KG1 (cell line): ENCODE data around the gene CFAP43.
A peak's percentile ranks its signal among the peaks of the same experiment; 100 is the strongest.
"Not testable (repeated sequence)": the region's sequence is repeated elsewhere in the genome, so short reads cannot be mapped to it uniquely, and the experiment has no call there.

Source experiments
- DNase-seq: peaks from one replicate; lab custom pipeline; 2025; lab: John Stamatoyannopoulos, UW

Gene CFAP43

DNA sequence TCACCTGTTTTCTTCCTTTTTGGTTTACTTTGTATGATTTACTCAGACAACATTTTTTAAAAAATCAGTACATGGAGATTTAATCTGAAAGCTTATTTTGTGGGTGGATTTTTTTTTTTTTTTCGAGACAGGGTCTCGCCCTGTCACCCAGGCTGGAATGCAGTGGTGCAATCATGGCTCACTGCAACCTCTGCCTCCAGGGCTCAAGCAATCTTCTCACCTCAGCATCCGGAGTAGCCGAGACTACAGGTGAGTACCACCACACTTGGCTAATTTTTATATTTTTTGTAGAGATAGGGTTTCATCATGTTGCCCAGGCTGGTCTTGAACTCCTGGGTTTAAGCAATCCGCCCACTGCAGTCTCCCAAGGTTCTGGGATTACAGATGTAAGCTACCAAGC, 25.1 kb upstream of the CFAP43 start:
- no peak for DNase-seq

DNA sequence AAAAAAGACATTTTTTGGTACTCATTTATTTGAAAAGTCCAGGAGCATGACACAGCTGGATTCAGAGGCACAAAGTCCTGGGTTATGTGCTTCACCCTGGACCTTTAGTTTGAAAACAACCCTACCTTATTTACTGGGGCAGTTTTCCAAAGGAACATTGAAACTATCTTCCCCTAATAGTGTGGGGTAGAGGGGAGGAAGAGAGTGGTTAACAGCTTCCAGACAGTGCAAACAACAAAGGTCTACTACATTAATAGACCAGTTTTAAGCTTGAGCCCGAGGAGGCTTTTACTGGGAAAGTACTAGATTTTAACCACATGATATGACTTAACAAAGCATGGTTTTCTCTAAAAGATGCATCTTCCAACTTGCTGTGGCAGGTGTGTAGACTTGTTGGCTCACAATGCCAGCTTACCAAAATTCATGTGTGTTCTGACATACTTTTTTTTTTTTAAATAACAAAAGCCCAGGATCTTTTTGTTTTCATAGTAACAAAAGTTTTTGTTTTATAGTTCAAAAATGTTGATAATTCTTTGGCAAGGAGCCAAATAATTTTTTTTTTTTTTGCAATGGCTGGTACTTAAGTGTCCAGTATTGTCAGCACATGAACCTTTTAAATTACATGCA, 24.3 kb upstream of the CFAP43 start:
- no peak for DNase-seq

DNA sequence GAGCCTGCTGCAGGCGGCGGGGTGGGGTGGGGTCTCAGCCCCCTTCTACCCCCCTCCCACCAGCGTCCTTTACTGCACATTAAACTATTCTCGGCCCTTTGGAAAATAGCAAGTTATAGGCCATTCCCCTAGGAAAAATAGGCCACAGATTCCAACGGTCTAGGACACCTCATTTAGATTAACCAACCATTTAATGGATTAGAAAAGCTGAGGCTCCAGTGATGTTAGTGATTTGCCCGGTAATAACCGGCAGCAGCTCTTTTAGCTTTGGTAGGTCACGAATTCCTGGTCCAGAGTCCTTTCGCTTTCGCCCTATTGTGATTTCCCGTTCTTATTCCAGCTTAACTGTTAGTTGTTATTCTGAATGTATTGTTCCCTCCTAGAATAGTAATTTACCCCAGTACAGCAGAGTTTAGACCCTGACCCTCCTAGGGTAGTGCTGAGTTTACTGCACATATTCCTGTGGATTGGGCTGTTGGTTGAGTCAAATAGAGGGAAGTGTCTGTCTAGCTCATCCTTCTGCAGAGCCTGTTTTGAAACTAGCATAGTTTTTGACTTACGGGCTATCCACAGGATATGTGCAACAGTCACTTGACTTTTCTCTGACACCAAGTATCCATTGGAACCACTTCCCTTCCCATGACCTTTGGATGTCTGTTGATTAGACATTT, 23.3 kb upstream of the CFAP43 start:
- DNase-seq, result no peak

DNA sequence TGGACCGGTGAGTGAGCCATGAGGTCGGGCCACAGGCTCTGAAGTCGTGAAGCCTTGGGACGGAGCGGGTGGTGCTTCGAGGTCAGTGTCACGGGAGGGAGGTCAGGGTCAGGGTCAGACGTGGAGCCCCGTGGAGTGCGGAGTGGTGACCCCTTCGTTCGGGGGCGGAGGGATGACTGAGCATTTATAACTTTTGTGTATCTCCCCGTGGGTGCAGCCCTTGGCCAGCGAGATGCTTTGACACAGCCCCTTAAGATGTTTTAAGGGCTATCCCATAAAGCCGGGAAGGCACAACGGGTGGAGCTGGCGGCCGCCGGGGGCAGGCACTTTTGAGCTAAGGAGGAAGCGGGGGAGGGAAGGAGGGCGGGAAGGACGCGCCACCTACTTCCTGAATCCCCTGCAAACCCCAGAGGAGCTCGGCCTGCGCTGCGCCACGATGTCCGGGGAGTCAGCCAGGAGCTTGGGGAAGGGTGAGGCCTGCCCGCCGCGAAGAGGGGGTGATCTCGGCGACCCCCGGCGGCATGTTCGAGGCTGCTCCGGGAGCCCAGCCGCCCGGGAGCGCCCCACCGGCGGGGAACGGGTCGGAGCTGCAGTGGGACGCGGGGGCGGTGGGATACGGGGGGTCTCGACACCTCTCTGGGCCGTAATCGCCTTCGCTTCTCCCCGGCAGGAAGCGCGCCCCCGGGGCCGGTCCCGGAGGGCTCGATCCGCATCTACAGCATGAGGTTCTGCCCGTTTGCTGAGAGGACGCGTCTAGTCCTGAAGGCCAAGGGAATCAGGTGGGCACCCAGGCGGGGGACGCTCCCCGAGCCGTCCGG, 22.5 kb upstream of the CFAP43 start, which contains the start of gene GSTO1:
Gene GSTO1, plus strand, starts transcription at position 400 of the 818 bp plus-strand sequence. Its CDS starts 37 bp downstream, at position 437.
- peak; percentile 18 for DNase-seq

DNA sequence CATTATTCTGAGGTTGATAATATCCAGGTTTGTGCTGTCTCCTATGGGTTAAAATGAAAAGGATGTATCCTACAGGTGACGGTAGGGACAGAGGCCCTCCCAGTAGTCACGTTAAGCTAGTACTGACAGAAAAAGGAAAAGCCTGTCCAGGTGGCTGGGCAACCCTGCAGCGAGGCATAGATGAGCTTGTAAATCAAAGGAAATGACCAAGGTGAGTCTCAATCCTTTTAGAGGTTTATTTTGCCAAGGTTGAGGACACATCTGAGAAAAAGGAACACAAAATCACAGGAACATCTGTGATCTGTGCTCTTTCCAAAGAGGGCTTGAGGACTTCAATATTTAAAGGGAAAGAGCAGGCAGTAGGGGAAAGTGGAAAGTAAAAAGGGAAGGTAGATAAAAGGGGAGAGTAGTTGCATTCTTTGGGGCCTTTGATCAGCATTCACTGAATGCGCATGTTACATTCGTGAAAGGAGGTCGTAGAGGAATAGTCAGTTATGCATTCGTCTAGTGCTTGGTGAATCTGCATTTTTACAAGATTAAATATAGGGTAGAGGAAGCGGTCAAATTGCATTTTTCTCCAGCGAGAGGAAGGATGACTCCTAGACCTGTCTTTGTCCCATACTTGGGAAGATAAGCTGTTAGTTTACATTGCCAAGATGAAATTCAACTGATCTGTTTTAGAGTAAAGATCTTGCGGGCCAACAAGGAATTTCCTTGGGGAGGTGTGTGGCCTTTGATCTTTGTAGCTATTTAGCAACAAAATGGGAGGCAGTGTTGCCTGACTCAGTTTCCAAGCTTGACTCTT, 21.6 kb upstream of the CFAP43 start:
- no peak for DNase-seq

DNA sequence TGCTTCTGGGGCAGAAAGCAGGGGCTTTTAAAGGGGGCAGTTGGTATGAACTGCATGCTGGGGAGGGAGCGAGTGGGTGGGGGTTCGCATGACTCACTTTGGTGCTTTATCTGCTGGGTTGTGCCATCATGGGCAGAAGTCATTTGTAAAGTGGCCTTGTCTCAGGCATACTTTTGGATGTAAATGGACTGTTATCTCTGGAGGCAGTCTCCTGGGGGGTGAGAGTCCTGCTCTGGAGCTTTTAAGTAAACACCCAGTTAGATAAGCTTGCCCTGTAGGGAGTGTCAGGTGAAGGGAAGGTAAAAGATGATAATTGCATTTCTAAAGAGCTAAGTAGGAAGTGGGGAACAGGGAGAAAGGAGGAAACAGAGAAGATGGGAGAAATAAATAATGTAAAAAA, 20.9 kb upstream of the CFAP43 start:
- no peak for DNase-seq

DNA sequence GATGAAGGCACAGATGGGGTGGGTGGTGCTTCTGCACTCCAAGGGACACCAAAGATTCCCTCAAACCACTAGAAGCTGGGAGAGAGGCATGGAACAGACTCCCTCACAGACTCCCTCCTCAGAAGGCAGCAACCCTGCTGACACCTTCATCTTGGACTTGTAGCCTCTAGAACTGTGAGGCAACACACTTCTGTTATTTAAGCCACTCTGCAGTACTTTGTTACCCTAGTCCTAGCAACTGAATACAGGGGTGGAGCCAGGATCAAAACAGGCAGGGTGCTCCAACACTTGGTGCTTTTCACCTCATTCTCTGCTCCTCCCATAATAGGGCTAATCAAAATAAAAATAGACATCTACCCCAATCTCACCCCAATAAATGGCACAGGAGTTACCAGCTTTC, 20.2 kb upstream of the CFAP43 start:
- DNase-seq, result no peak

DNA sequence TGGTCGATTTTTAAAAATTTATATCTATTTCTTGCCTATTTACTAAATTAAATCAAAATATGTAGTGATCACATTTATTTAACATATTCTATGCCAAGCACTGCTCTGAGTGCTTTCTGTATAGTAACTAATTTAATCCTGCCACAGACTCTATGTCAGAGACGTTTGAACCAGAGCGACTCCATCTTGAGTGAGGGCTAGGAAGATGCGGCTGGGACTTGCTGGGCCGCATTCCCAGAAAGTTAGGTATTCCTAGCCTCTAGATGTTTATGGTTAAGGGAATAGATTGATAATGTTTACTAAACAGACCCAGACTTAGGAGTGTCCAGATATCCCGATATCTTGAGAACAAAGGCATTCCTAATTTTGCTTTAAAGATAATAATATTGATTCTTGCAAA, 19.3 kb upstream of the CFAP43 start:
- DNase-seq, result no peak

DNA sequence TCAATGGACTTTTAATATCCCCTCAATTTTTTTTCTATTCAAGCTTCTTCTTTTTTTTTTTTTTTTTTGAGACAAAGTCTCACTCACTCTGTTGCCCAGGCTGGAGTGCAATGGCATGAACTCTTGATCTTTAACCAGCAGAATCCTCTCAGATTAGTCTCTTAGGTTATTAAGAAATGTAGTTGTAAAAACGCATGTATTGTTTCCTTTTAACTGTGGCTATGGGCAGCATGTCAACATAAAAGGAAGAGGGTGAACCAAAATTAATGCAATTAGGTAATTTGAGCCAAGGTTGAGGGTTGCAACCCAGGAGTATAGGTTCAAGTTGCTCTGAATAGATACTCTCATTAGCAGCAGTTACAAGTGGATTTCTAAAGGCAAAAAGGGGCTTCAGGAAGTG, 18.2 kb upstream of the CFAP43 start:
- no peak for DNase-seq

DNA sequence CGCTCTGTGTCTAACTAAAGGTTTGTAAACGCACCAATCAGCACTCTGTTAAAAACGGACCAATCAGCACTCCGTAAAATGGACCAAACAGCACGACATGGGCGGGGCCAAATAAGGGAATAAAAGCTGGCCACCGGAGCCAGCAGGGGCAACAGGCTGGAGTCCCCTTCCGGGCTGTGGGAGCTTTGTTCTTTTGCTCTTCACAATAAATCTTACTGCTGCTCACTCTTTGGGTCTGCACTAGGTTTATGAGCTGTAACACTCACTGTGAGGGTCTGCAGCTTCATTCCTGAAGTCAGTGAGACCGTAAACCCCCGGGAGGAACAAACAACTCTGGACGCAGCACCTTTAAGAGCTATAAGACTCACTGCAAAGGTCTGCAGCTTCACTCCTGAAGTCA, 16.8 kb upstream of the CFAP43 start:
- DNase-seq, result not testable (repeated sequence)

DNA sequence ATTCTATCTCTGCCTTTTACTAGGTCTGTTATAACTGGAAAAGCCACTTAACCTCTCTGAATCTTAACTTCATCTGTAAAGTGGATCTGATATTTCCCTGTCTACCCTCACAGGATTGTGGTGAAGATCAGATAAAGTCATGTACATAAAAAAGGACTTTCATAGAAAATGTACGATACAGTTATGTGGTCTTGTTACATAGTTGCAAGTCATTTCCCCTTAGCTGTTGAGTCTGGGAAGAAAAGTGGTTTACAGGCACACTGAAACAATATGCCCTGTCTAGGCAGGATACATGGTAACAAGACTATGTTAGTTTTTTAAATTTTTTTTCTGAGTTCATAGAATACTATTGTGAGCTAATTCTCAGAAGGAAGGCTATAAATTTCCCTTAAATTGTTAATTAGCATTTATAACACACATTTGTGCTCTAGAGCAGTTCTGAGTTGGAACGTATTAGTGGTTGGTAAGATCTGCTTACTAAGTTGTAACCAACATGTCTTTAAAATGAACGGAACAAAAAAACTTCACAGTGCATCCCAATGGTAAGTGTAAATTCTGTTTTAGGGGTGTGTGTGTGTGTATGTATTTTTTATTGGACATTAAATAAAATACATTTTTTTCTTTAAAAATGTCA, 15.5 kb upstream of the CFAP43 start:
- DNase-seq, result peak; percentile 83

DNA sequence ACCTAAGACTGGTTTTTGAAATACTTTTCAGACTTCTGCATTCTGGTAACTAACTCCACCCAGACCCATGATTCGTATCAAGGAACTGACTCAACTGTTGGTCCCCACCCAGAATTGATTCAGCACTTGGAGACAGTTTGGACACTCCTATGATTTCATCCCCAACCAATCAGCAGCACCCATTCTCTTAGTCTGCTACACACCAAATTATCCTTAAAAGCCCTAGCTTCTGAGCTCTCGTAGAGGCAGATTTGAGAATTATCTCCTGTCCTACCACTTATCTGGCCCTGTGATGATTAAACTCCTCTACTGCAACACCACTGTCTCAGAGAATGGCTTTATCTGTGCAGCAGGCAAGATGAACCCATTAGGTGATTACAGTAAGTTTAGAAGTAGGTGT, 14.8 kb upstream of the CFAP43 start:
- DNase-seq, result no peak

DNA sequence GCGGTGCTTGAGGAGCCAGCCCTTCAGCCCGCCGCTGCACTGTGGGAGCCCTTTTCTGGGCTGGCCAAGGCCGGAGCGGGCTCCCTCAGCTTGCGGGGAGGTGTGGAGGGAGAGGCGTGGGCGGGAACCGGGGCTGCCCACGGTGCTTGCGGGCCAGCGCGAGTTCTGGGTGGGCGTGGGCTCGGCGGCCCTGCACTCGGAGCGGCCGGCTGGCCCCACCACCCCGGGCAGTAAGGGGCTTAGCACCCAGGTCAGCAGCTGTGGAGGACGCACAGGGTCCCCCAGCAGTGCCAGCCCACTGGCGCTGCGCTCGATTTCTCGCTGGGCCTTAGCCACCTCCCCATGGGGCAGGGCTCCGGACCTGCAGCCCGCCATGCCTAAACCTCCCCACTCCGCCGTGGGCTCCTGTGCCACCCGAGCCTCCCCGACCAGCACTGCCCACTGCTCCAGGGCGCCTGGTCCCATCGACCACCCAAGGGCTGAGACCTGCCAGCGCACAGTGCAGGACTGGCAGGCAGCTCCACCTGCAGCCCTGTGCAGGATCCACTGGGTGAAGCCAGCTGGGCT, 13.0 kb upstream of the CFAP43 start:
- no peak for DNase-seq

DNA sequence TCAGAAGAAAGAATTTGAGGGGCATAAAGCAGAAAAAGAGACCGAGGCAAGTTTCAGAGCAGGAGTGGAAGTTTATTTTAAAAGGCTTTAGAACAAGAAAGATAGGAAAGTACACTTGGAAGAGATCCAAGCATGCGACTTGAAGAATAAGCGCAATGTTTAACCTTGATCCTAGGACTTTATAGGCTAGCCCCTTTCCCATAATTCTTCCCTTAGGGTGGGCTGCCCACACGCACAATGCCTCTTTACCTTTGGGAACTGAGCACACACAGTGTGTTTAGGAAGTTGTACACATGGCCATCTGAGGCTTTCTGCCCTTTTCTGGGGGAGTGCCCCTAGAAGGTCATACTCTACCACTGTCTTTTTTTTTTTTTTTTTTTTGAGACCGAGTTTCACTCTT, 11.3 kb upstream of the CFAP43 start:
- DNase-seq, result no peak

DNA sequence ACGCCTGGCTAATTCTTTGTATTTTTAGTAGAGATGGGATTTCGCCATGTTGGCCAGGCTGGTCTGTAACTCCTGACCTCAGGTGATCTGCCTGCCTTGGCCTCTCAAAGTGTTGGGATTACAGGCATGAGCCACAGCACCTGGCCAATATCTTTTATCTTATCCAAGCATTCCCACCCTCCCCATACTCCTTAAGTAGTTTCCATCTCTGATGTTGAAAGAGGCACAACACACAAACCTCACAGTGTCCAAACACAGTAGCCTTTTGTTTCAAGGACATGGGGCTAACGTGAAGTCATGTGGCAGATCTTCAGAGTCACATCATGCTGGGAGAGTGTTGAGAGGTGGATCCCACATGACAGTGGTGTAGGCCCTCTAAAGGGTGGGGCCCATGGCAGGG, 10.8 kb upstream of the CFAP43 start:
- not testable (repeated sequence) for DNase-seq

DNA sequence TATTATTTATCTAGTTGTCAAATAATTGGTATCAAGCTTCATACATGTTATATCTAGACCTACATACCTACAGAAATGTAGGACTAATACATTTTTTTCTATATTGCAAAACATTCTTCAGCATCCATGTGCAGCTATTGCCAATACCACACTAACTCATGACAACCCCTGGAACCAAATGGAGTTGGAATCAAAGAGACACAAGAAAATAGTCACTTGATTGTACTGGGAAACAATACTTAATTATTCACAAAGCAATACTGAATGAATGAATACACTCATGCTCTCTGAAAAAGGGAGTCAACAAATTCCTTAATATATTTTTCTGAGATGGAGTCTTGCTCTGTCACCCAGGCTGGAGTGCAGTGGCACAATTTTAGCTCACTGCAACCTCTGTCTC, 10.4 kb upstream of the CFAP43 start:
- no peak for DNase-seq

DNA sequence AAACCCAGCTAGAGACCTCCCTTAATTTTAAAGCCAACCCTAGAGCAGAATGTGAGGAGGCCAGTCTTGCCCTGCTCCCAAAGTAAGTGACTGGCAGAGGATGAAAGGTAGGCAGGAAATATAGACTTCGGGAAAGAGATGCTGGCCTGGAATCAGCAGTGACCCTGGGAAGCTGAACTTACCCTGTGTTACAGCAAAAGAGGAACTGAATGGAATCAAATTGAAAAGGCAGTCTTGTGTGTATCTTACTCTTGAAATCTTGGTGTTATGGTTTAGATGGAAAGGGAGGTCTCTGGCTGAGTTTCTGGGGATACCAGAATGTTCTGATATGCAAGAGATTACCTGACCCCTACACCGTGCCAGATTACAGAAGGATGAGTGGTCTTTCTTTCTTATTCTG, 7.9 kb upstream of the CFAP43 start:
- no peak for DNase-seq

DNA sequence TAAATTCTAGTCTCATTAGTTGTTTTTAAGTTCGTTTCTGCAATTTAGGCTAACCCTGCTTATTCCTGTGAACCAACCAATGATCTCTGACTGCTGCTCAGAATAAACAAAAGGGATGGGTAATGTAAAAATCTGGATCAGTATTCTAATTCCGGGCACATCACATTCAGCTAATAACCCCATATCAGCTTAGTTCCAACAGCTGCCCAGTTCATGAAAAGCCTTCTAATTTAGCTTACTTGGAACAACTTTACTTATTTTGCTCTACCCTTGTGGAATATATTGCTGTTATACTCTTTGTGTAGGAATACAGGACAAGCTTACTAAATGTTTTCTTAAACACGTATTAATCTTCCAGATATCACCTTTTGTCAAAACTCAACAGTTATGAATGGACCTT, 3.6 kb upstream of the CFAP43 start:
- DNase-seq, result no peak

DNA sequence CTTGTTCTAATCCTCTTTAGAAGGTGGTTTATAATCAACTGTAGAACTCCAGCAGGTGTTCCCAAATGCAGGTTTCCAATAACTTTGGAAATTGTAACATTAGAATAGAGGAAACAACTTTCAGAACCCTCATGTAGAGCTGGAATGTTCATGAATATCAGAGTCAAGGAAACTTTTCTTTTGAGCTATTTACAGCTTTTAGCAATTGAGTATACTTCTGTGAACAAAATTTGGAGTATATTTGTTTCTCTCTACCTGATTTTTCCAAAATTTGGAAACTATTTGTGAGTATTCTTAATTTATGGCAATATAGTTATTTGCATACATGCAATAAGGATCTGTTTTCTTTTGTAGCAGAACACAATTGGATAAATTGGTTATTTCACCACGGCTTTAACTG, 2.8 kb upstream of the CFAP43 start:
- no peak for DNase-seq

DNA sequence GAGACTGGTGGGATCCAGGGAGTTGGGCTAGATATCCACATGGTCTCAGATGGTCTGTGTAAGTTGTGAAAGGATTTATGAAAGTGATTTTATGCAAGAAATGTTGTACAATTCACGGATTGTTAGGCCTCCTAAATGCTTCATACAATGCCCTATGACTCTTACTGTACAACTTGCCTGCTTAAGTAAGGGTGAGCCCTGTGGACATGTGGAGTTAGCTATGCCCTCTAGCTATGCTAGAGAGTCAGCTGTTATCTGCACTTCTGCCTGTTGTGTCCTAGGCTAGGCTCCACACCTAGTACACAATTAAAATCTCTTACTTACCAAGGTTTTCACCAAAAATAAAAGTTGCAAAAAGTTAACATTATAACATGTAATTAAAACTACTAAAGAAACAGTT, 1.7 kb upstream of the CFAP43 start:
- no peak for DNase-seq

DNA sequence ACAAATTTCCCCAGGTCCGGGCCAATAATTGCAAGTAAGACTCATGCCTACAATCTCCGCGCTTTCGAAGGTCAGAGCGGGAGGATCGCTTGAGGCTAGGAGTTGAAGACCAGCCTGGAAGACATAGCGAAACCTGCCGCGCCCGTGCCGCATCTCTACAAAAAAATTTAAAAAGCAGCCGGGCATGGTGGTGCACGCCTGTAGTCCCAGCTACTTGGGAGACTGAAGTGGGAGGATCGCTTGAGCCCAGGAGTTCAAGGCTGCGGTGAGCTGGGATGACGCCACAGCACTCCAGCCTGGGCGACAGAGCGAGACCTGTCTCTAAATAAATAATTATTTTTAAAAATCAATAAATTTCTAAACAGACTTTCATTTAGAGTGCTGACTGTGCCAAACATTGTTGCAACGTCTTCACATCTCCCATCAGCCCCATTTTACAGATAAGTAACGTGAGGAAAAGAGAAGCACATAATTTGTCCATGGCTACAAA, 494 bp upstream of the CFAP43 start:
- DNase-seq, result no peak
